GM18519 (cell line): Measurements from ENCODE around the gene CLPTM1L.
"Not testable (repeated sequence)": the region's sequence is repeated elsewhere in the genome, so short reads cannot be mapped to it uniquely, and the experiment has no call there.

Experiments
- ATAC-seq: cut with Tn5 transposase; IDR thresholded peaks from one replicate; pipeline ENCODE4 v1.9.1; 2021; ENCODE audit warnings: mild to moderate bottlenecking, moderate library complexity; ENCODE audit not compliant: unreplicated experiment, low FRiP score

CLPTM1L gene

GRCh38 chr5:1381370-1382247 is 36.7 kb upstream of the CLPTM1L start:
- no peak for ATAC-seq

- ATAC-seq: no peak
Observed at GRCh38 chr5:1380910-1381309, 36.0 kb upstream of the CLPTM1L start.

- ATAC-seq: peak; percentile 74
Observed at GRCh38 chr5:1380011-1380817, 35.3 kb upstream of the CLPTM1L start.

- ATAC-seq: no peak
Observed at GRCh38 chr5:1378866-1379659, 34.2 kb upstream of the CLPTM1L start.

GRCh38 chr5:1378096-1378495 is 33.2 kb upstream of the CLPTM1L start:
- ATAC-seq: no peak

- ATAC-seq: no peak
Observed at GRCh38 chr5:1376981-1377380, 32.1 kb upstream of the CLPTM1L start.

GRCh38 chr5:1375871-1376810 is 31.2 kb upstream of the CLPTM1L start:
- ATAC-seq: no peak

- ATAC-seq: no peak
Observed at GRCh38 chr5:1374679-1375055, 29.8 kb upstream of the CLPTM1L start.

GRCh38 chr5:1374030-1374678 is 29.3 kb upstream of the CLPTM1L start:
- ATAC-seq: no peak

GRCh38 chr5:1371972-1372342 is 27.1 kb upstream of the CLPTM1L start:
- not testable (repeated sequence) for ATAC-seq

- ATAC-seq: no peak
Observed at GRCh38 chr5:1371218-1371971, 26.5 kb upstream of the CLPTM1L start.

- no peak for ATAC-seq
Observed at GRCh38 chr5:1370006-1370405, 25.1 kb upstream of the CLPTM1L start.

GRCh38 chr5:1368756-1369155 is 23.9 kb upstream of the CLPTM1L start:
- no peak for ATAC-seq

GRCh38 chr5:1368236-1368635 is 23.3 kb upstream of the CLPTM1L start:
- no peak for ATAC-seq

GRCh38 chr5:1367149-1367548 is 22.2 kb upstream of the CLPTM1L start:
- no peak for ATAC-seq

- peak; percentile 62 for ATAC-seq
Observed at GRCh38 chr5:1366514-1366913, 21.6 kb upstream of the CLPTM1L start.

- no peak for ATAC-seq
Observed at GRCh38 chr5:1364211-1364610, 19.3 kb upstream of the CLPTM1L start.

GRCh38 chr5:1363581-1363980 is 18.7 kb upstream of the CLPTM1L start:
- ATAC-seq: no peak

- no peak for ATAC-seq
Observed at GRCh38 chr5:1363160-1363559, 18.3 kb upstream of the CLPTM1L start.
